Measurements from ENCODE around the gene EFNA5.
"Not testable (repeated sequence)": the region's sequence is repeated elsewhere in the genome, so short reads cannot be mapped to it uniquely, and the experiment has no call there.

The EFNA5 gene

GRCh38 chr5:107364443-107365319 is 306.1 kb downstream of the EFNA5 start:
- no peak overlapping the region for H3K27ac ChIP-seq
- no peak for DNase-seq (ENCODE audit: low read depth, low spot score)

DNA sequence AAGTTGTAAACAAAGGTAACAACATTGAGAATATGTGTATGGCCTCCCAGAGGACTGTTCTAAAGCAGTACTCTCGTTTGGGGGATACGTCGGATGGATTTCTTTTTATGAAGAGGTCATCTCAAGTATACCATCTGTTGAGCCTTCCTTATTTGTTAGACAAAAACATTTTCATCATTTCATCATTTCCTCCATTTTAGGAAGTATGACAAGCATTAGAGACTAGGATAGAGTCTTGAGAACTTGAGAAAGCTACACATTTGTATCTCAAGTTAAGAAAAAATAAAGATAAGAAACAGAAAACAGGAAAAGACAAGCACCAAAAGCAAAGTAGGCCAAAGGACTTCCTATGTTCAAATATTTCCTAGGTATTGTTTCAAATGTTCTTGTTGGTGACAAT is 307.0 kb downstream of the EFNA5 start:
- no peak for DNase-seq (ENCODE audit: low read depth, low spot score)
- no peak overlapping the region for H3K27ac ChIP-seq

DNA sequence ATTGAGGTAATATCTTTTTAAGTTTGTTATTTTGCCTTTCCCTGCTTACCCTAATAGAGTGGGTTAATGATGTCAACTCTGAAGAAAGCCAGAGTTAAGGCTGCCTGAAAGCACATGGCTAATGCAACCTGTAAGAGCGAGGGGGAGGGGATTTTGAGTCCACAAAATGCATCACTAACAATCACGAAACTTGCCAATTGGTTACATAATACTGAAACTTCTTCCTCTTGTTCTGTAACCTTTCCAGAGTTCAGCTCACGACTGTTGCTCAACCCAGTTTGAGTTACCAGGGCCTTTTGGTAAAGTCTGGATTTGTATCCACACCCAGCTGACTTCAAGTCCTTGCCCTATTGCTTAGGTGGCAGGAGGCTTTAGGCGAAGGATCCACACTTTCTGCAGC is 308.8 kb downstream of the EFNA5 start:
- peak; percentile 56 for DNase-seq (ENCODE audit: low read depth, low spot score)
- H3K27ac ChIP-seq: no peak overlapping the region

- DNase-seq (ENCODE audit: low read depth, low spot score): no peak
- H3K27ac ChIP-seq: no peak overlapping the region
These were observed 310.9 kb downstream of the EFNA5 start for GRCh38 chr5:107359916-107360234.

- DNase-seq (ENCODE audit: low read depth, low spot score): no peak
- no peak overlapping the region for H3K27ac ChIP-seq
These were observed 311.5 kb downstream of the EFNA5 start for GRCh38 chr5:107359033-107359915.

GRCh38 chr5:107356891-107357290 is 313.8 kb downstream of the EFNA5 start:
- H3K27ac ChIP-seq: no peak overlapping the region
- no peak for DNase-seq (ENCODE audit: low read depth, low spot score)

GRCh38 chr5:107352576-107352975 is 318.2 kb downstream of the EFNA5 start:
- no peak for DNase-seq (ENCODE audit: low read depth, low spot score)
- H3K27ac ChIP-seq: no peak overlapping the region

DNA sequence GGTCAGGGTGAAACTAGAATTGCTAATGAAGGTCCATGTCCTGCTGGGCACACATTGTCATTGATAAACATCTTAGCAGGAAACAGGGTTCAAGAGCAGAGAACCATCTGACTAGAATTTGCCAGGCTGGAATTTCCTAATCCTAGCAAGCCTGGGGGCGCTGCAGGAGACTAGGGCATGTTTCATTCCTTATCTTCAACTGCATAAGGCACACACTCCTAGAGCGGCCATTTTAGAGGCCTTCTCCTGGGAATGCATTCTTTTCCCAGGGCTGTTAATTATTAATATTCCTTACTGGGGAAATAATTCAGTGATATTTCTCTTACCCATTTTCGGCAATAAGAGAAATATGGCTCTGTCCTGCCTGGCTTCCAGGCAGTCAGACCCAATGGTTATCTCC is 324.2 kb downstream of the EFNA5 start:
- H3K27ac ChIP-seq; DNase-seq (ENCODE audit: low read depth, low spot score): not testable (repeated sequence)

DNA sequence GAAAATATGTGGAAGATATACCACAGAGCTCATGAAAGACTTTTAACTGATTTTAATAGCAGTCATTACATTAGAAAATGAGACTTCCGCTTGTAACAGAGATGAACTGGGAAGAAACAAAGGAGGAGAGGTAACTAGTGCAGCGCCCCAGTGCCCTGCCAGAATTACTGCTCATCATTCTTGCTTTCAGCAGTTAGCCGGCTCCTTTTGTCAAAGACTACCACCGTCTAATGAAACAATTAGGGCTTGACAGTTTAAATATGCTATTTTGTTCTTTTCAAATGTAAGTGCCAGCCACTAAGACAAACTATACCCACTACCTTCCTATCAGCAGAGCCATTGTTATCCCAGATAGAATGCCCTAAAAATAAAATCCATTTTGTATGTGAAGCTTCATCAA is 328.4 kb downstream of the EFNA5 start:
- no peak overlapping the region for H3K27ac ChIP-seq
- no peak for DNase-seq (ENCODE audit: low read depth, low spot score)

GRCh38 chr5:107341376-107342084 is 329.2 kb downstream of the EFNA5 start:
- no peak for DNase-seq (ENCODE audit: low read depth, low spot score)
- H3K27ac ChIP-seq: no peak overlapping the region

- DNase-seq (ENCODE audit: low read depth, low spot score): peak; percentile 57
- H3K27ac ChIP-seq: peak overlapping the region; percentile 13
These were observed 330.1 kb downstream of the EFNA5 start for GRCh38 chr5:107340631-107341030.

DNA sequence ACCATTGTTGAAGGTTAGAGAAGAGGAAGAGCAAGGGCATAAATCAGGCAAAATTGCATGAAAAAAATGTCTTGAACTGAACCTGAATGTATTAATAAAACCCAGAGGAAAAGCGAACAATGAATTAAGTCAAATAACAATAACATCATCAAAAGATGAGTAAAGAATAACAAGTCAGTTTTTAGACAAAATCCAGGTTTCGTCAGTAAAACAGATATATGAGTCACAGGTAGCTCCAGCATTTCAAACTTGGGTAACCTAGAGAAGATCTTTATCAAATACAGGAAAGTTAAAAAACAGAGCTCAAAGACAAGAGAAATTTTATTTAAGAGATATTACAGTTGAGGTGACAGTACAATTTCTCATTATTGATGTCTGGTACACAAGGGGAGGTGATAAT is 332.4 kb downstream of the EFNA5 start:
- H3K27ac ChIP-seq: no peak overlapping the region
- DNase-seq (ENCODE audit: low read depth, low spot score): no peak

- peak; percentile 98 for DNase-seq (ENCODE audit: low read depth, low spot score)
- peak overlapping the region; percentile 61 for H3K27ac ChIP-seq
These were observed 333.5 kb downstream of the EFNA5 start for GRCh38 chr5:107337281-107337680.

DNA sequence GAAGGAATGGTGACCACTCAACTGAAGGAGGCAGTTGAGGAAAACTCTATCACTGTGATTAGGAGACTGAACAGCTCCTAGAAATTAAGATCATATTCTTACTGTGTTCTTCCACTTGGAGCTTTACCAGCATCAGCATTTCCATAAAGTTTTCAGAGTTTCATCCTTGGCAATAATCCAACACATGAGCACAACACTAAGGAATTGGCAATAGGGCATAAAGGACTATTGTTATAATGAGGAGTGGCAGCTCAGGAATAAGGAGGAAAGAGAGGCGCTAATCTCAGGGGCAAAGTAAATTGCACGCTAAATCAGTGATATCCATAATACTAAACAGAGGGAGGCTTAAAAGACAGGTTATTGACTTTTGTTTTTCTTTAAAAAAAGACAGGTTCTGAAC is 338.9 kb downstream of the EFNA5 start:
- DNase-seq (ENCODE audit: low read depth, low spot score): no peak
- H3K27ac ChIP-seq: peak overlapping the region; percentile 36

- peak overlapping the region; percentile 36 for H3K27ac ChIP-seq
- DNase-seq (ENCODE audit: low read depth, low spot score): no peak
These were observed 339.4 kb downstream of the EFNA5 start for GRCh38 chr5:107331312-107331711.

- DNase-seq (ENCODE audit: low read depth, low spot score): no peak
- no peak overlapping the region for H3K27ac ChIP-seq
These were observed 339.8 kb downstream of the EFNA5 start for GRCh38 chr5:107330903-107331302.

DNA sequence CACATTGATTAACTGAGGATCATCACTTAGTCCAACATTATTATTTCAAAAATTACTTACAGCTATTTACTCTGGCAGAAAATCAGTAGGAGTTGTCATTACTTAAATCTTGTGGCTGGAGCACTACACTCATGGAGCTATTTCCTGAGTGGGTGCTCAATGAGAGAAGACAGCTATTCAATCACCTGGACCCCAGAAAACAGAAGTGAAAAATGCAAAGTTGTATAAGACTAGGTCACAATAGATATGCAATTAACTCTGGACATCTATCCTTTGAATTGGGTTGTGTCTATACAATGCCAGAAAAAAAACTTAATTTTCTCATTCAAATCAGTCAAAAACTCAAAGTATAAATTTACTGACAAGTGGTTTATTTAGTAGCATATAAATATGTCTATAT is 340.9 kb downstream of the EFNA5 start:
- no peak for DNase-seq (ENCODE audit: low read depth, low spot score)
- H3K27ac ChIP-seq: no peak overlapping the region

Data from epithelial cell of prostate (primary cell).